OCI-LY1 (cell line): Measurements from ENCODE around the gene CDKL5.

Experiments used
- CTCF ChIP-seq: fragments of 200-600 bp; sonication (generic), shearing (Covaris generic); IDR thresholded peaks from 2 replicates; pipeline ENCODE4 v1.5.1; 2017; ENCODE audit warnings: mild to moderate bottlenecking, antibody characterized with exemption, low read length, moderate library complexity, mixed read lengths
- EZH2 ChIP-seq: fragments of 200-600 bp; sonication (generic), shearing (Covaris generic); IDR thresholded peaks from 2 replicates; pipeline ENCODE4 v1.8.0; 2017; ENCODE audit warnings: borderline replicate concordance, mixed run types, mild to moderate bottlenecking, antibody characterized with exemption, low read length, moderate library complexity, mixed read lengths

DNA sequence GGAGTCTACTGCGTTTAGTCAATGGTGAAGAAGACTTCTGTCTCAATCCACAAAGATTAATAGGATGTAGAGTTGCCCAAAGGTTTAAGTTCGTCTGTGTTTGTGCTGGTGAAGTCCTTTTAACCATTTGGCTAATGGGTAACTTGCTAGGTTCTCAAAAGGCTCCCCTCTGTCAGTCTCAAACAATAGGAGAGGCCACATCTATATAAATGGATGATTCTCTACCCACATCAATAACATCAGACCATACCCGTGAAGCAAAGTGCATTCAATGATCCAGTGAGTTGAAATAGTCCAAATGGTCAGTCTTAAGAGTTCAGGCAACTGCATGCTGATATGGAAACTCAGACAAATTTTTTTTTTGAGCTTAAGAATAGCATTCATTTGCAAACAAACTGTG is 218.4 kb downstream of the CDKL5 start:
- TF ChIP-seq CTCF (no peak), EZH2 (no peak)
